ENCODE results near the gene PLCB1. TPM values are rescaled to one million over a fixed set of nuclear protein-coding genes. Genes with fewer than 3 reads are reported as not detected.
"Not testable (repeated sequence)": the region's sequence is repeated elsewhere in the genome, so short reads cannot be mapped to it uniquely, and the experiment has no call there.

The PLCB1 gene
- total RNA-seq, 1 experiment from 2014 or later: 11.3 TPM

GRCh38 chr20:8461186-8461585, 329.1 kb downstream of the PLCB1 start:
- peaks cover 13% of the 10 kb centered on the region for H3K36me3 Mint-ChIP-seq
- DNase-seq (ENCODE audit: low spot score) (no peak), ATAC-seq (no peak)
- H3K4me3 Mint-ChIP-seq: no peak overlapping the region
- H3K4me1 Mint-ChIP-seq: no peaks in the 10 kb centered on the region; the same call in 1 of the 2 replicates
- CTCF ChIA-PET: no interaction called here
- TF ChIP-seq PREB (CRISPR knock-in tag; IDR thresholded peaks at IDR 0.05; ENCODE audit: borderline replicate concordance): no peak
- H3K27me3 Mint-ChIP-seq (ENCODE audit: low read depth): no peaks in the 10 kb centered on the region
- POLR2A ChIA-PET: no interaction called here
- no peak overlapping the region for H3K27ac Mint-ChIP-seq
- peaks cover 21% of the 10 kb centered on the region for H3K9me3 Mint-ChIP-seq

GRCh38 chr20:8464368-8464767, 332.3 kb downstream of the PLCB1 start:
- no peak overlapping the region for H3K27ac Mint-ChIP-seq
- POLR2A ChIA-PET: no interaction called here
- peaks cover 21% of the 10 kb centered on the region for H3K9me3 Mint-ChIP-seq
- DNase-seq (ENCODE audit: low spot score) (no peak), ATAC-seq (no peak)
- H3K36me3 Mint-ChIP-seq: peaks cover 13% of the 10 kb centered on the region
- no peak overlapping the region for H3K4me3 Mint-ChIP-seq
- no peaks in the 10 kb centered on the region for H3K27me3 Mint-ChIP-seq (ENCODE audit: low read depth)
- TF ChIP-seq NR2C2 (CRISPR knock-in tag; IDR thresholded peaks at IDR 0.05) (no peak), FOXP1 (CRISPR knock-in tag; IDR thresholded peaks at IDR 0.05; ENCODE audit: borderline replicate concordance) (no peak), GABPB1 (CRISPR knock-in tag; IDR thresholded peaks at IDR 0.05) (peak; percentile 35; the same call in 1 of the 2 replicates), TEAD4 (CRISPR knock-in tag; IDR thresholded peaks at IDR 0.05) (no peak), STAT6 (CRISPR knock-in tag; conservative IDR thresholded peaks at IDR 0.05; ENCODE audit: low read depth) (no peak), MXD4 (CRISPR knock-in tag; IDR thresholded peaks at IDR 0.05; ENCODE audit: borderline replicate concordance) (no peak)
- TF ChIP-seq, protein P1, sequence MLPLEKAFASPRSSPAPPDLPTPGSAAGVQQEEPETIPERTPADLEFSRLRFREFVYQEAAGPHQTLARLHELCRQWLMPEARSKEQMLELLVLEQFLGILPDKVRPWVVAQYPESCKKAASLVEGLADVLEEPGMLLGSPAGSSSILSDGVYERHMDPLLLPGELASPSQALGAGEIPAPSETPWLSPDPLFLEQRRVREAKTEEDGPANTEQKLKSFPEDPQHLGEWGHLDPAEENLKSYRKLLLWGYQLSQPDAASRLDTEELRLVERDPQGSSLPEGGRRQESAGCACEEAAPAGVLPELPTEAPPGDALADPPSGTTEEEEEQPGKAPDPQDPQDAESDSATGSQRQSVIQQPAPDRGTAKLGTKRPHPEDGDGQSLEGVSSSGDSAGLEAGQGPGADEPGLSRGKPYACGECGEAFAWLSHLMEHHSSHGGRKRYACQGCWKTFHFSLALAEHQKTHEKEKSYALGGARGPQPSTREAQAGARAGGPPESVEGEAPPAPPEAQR (CRISPR knock-in tag; IDR thresholded peaks at IDR 0.05): no peak
- CTCF ChIA-PET: interaction anchor here (0.5 to 0.6 kb wide), 2 partner anchors 52 to 393 kb away, joined by 3 read pairs; no protein-coding TSS in a partner anchor
- H3K4me1 Mint-ChIP-seq: no peaks in the 10 kb centered on the region

- H3K4me1 Mint-ChIP-seq; H3K27ac Mint-ChIP-seq; H3K27me3 Mint-ChIP-seq (ENCODE audit: low read depth); DNase-seq (ENCODE audit: low spot score); POLR2A ChIA-PET; CTCF ChIA-PET; ATAC-seq; H3K4me3 Mint-ChIP-seq: not testable (repeated sequence)
- Mint-ChIP-seq H3K9me3 (peaks cover 21% of the 10 kb centered on the region), H3K36me3 (peaks cover 13% of the 10 kb centered on the region)
These were observed 334.7 kb downstream of the PLCB1 start for GRCh38 chr20:8466781-8467180.

DNA sequence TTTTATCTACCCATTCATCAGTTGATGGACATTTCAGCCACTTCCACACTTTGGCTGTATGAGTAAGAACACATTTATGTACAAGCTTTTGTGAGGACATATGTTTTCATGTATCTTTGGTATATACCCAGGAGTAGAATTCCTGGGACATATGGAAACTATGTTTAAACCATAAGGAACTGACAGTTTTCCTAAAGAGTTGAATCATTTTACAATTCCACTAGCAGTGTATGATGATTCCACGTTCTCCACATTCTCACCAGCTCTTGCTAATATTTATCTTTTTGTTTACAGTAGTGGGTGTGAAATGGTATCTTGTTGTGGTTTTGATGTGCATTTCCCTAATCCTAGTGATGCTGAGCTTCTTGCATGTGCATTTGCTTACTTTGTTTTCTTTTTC, 338.1 kb downstream of the PLCB1 start:
- H3K9me3 Mint-ChIP-seq: peaks cover 4% of the 10 kb centered on the region
- POLR2A ChIA-PET: no interaction called here
- no peak overlapping the region for H3K27ac Mint-ChIP-seq
- CTCF ChIA-PET: interaction anchor here (0.5 to 1.2 kb wide), 2 partner anchors 64 to 534 kb away, joined by 3 read pairs; no protein-coding TSS in a partner anchor
- H3K27me3 Mint-ChIP-seq (ENCODE audit: low read depth): peaks cover 5% of the 10 kb centered on the region; the same call in 1 of the 2 replicates
- peaks cover 15% of the 10 kb centered on the region for H3K4me1 Mint-ChIP-seq
- ATAC-seq: no peak
- no peak overlapping the region for H3K4me3 Mint-ChIP-seq
- DNase-seq (ENCODE audit: low spot score): no peak
- peaks cover 3% of the 10 kb centered on the region for H3K36me3 Mint-ChIP-seq
- TF ChIP-seq MAX (CRISPR knock-in tag; IDR thresholded peaks at IDR 0.05) (no peak), FOXP1 (CRISPR knock-in tag; IDR thresholded peaks at IDR 0.05; ENCODE audit: borderline replicate concordance) (no peak), ZNF263 (CRISPR knock-in tag; IDR thresholded peaks at IDR 0.05; ENCODE audit: low read depth) (no peak), RELA (CRISPR knock-in tag; IDR thresholded peaks at IDR 0.05; ENCODE audit: borderline replicate concordance) (no peak), ZNF219 (CRISPR knock-in tag; IDR thresholded peaks at IDR 0.05; ENCODE audit: borderline replicate concordance) (no peak)

All from WTC11 (cell line).